Measurements from ENCODE around the gene CNPY4.

Gene CNPY4

DNA sequence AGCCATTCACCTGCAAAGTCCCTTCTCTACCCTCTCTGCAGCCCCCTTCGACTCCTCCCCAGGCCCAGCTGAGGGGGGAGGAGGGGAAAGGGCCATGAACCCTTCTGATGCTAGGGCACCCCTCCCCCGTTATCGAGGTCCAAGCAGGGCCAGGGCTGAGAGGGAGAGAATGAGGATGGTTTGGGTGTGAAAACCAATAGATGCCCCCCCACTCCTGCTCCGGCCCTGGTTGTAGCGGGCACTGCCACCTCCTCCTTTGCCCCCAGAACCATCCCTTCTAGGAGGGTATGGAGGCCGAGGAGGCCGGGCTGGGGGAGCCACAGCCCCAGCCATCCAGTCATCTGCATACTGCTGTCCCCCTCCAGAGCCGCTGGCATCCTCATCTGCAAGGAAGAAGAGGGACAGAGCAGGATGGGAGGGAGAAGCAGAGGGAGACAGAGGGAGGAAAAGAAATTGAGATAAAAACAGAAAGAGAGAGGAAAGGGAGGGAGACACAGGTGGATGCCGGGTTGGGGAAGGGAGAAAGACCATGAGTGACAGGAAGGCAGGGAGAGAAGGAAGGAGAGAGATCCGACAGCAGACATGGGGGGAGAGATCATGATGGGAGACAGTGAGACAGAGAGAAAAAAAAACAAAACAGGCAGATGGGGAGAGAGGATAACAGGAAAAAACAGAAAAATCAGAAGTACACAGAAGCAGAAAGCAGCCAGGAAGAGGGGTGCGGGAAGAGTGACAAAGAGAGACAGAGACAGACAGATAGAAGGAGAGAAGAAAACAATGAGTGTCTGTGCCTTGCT, 50.9 kb downstream of the CNPY4 start:
- DNase-seq: no peak

DNA sequence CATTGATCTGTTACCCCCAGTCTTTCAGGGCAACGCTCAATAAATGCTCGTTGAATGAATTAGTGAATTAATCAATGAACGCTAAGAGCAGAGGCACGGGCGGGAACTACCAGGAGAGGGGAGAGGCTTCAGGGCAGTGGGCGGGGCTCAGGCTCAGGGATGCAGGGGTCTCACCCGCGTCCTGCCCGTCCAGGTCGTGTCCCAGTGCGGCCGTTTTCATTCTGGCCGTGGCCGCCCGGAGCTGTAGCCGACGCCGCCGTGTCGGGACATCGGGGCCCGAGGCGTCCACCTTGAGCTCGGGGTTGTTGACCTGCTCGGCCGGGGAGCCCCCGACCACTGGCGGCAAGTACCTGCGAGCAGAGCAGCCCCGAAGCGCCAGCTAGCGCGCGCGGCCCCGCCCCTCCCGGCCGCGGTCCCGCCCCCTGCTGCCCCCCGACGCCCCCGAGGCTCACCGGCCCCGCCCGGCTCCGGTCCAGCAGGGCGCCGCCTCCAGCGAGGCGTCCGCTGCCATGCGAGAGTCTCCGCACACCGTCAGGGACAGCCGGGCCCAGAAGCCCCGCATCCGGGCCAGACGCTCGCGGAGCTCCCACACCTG, 51.8 kb downstream of the CNPY4 start:
- peak; percentile 55 for DNase-seq

DNA sequence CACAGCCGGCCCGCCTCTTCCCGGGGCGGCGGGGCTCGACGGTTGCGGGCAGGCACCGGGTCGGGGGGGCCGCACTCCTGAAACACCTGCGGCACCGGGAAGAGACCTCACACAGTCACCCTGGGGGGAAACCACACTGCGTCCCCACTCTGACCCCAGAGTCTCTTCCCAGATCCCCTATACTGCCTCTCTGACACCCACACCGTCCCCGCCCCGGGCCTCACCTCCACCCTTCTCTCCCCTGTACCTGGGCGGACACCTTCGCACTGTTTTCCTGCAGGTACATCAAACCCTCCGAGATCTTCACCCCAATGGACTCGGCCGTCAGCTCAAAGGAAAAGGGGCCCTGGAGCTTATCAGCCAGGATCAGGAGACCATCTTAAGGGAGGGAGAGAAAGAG, 52.4 kb downstream of the CNPY4 start:
- DNase-seq: no peak

DNA sequence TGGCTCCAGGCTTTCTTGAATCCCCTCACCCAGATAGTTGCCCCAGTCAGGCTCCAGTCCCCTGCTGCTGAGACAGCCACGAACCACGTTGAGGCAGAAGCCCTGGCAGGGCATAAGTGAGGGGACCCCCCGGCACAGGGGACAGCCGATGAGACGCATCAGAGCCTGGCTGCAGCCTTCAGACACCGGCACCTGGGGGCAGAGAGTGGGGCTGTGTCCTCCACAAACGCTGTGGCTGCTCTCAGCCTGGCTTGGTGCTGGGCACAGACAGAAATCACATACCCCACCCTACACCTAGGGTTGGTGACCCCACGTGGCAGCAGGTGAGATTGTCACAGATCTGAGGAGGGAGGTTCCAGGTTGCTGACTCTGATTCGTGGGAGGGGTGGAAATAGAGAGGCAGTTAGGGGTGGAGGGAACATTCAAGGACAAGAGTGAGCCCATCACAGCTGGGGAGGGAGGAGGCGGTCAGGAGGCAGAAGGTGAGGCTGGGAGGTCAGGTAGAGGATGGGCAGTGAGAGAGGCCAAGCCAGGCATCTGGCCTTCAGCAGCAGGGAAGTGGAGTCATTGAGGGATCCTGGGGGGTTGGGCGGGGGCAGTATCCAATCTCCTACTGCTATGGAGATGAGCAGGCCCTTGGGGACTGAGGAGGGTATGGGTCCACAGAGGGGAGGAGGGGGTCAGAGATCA, 54.5 kb downstream of the CNPY4 start:
- DNase-seq: no peak

DNA sequence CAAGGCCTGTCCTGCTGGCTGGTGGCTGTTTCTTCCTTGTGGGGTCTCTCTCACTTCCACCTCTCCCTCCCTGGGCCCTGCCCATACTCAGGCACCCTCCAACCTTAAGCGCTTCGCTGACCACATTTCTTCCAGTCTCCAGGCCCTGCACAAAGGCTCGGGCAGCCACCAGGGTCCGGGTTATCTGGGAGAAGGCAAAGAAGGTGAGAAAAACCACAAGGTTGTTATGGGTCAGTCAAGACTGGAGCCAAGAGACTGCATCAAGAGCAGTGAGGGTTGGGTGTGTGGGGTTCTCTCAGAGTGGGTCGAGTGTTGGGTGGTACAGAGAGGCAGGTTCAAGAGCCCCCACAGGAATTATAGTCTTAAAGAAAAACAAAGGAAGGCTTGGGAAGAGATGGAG, 55.1 kb downstream of the CNPY4 start:
- DNase-seq: no peak
